T-cell (primary cell): ENCODE measurements around the gene KRT75. TPM values are rescaled to one million over a fixed set of nuclear protein-coding genes. Genes with fewer than 3 reads are reported as not detected.

Experiments used
- ATAC-seq, 4 experiments: fragments of 200-7000 bp in 3 of 4; fragments of 150-1000 bp in 1 of 4; cut with Tn5 transposase; replicated peaks in 1 of 4; 1 replicate in 3 of 4; 2 replicates in 1 of 4; pipeline ENCODE4 v1.10.0; 2021; ENCODE audit warnings: moderate library complexity in 3 of 4, mild to moderate bottlenecking in 2 of 4, moderate number of reproducible peaks in 1 of 4
- CTCF ChIA-PET, 2 donors: fragments of 300-600 bp; sonication (Branson Sonifier 250); formaldehyde crosslinking; loops; one replicate each; lab custom pipeline; 2022; ENCODE audit warnings: antibody characterized with exemption in 2 of 2; lab: Charles Lee
- POLR2A ChIA-PET, 2 donors: fragments of 300-600 bp; sonication (Branson Sonifier 250); formaldehyde crosslinking; loops; one replicate each; lab custom pipeline; 2022; ENCODE audit warnings: antibody characterized with exemption in 2 of 2; lab: Charles Lee
- DNase-seq, 35 experiments: peaks; one replicate each; pipeline versions ENCODE4 v3.0.0 to v3.0.0-alpha.2; 2013 to 2023
- H3K27ac ChIP-seq: one replicate; pipeline ENCODE4 v1.5.1; 2013; ENCODE audit warnings: low read length
- H3K27me3 ChIP-seq, 2 experiments: replicated peaks in 1 of 2; 1 replicate in 1 of 2; 2 replicates in 1 of 2; pipeline versions ENCODE4 v1.6.1 to v1.7.0; 2013; ENCODE audit warnings: low read length in 1 of 2, mixed read lengths in 1 of 2; ENCODE audit not compliant: control insufficient read depth in 2 of 2, insufficient read depth in 2 of 2; ENCODE audit errors: extremely low read depth in 1 of 2
- H3K36me3 ChIP-seq, 2 donors: 1 replicate in 1 of 2; 2 replicates in 1 of 2; pipeline versions ENCODE4 v1.6.1 to v1.7.0; 2013; ENCODE audit warnings: low read length in 1 of 2; ENCODE audit not compliant: control insufficient read depth in 2 of 2, insufficient read depth in 1 of 2; ENCODE audit errors: extremely low read depth in 1 of 2
- H3K4me1 ChIP-seq, 2 experiments: 1 replicate in 1 of 2; 2 replicates in 1 of 2; pipeline versions ENCODE4 v1.6.1 to v1.7.0; 2013; ENCODE audit warnings: low read length in 2 of 2, mixed read lengths in 1 of 2; ENCODE audit not compliant: insufficient read depth in 2 of 2, control insufficient read depth in 1 of 2; ENCODE audit errors: extremely low read depth in 1 of 2
- H3K4me3 ChIP-seq, 2 donors: 1 replicate in 1 of 2; 2 replicates in 1 of 2; pipeline versions ENCODE4 v1.5.1 to v1.7.0; 2013; ENCODE audit warnings: mild to moderate bottlenecking in 2 of 2, low read length in 1 of 2, moderate library complexity in 1 of 2; ENCODE audit not compliant: control insufficient read depth in 1 of 2; ENCODE audit errors: extremely low read depth in 1 of 2
- H3K9me3 ChIP-seq: 2 replicates; pipeline ENCODE4 v1.7.0; 2013
- H3K27ac Mint-ChIP-seq, 2 donors: one replicate each; pipeline ENCODE4 v1.8.0; 2020 to 2021; ENCODE audit warnings: mild to moderate bottlenecking in 2 of 2, mixed read lengths in 2 of 2
- H3K27me3 Mint-ChIP-seq, 2 donors: one replicate each; pipeline ENCODE4 v1.8.0; 2021 to 2022; ENCODE audit warnings: mixed read lengths in 2 of 2
- H3K36me3 Mint-ChIP-seq: one replicate; pipeline ENCODE4 v1.8.0; 2021; ENCODE audit warnings: mixed read lengths
- H3K4me1 Mint-ChIP-seq, 3 donors: one replicate each; pipeline ENCODE4 v1.8.0; 2020 to 2022; ENCODE audit warnings: mixed read lengths in 3 of 3, mild to moderate bottlenecking in 1 of 3
- H3K4me3 Mint-ChIP-seq, 3 donors: one replicate each; pipeline ENCODE4 v1.8.0; 2020 to 2022; ENCODE audit warnings: mild to moderate bottlenecking in 3 of 3, mixed read lengths in 3 of 3, moderate library complexity in 3 of 3
- H3K9me3 Mint-ChIP-seq, 3 donors: one replicate each; pipeline ENCODE4 v1.8.0; 2020 to 2022; ENCODE audit warnings: mixed read lengths in 3 of 3
- WGBS: methylation state at CpG from one replicate; pipeline ENCODE4 v1.1.5; 2013; ENCODE audit warnings: missing lambda C conversion rate; ENCODE audit not compliant: insufficient coverage; 5-methylcytosine and 5-hydroxymethylcytosine counted together
- total RNA-seq, 35 experiments: library from RNA in 6 of 35; stranded (reverse) in 6 of 35; fragments of 120-200 nt in 1 of 35; gene quantifications; one replicate each; pipeline versions ENCODE4 v1.2.1 to v1.2.4 and lab custom pipeline; 2013 to 2026

Gene KRT75
- total RNA-seq, 5 donors from 2014 or later (not counting 1 experiment from before 2014, with no cell fraction given), result not detected

GRCh38 chr12:52378091-52378490 is 56.1 kb downstream of the KRT75 start:
- Mint-ChIP-seq H3K27me3 (peaks cover 11 to 21% of the 10 kb centered on the region in 2 donors), H3K4me1 (peaks cover 6 to 8% (median 7%) of the 10 kb centered on the region in 3 donors), H3K27ac (no peak overlapping the region), H3K4me3 (no peak overlapping the region), H3K36me3 (no peaks in the 10 kb centered on the region), H3K9me3 (peaks cover 0 to 11% (median 7%) of the 10 kb centered on the region in 3 donors)
- ATAC-seq, result no peak
- peaks cover 4 to 9% of the 10 kb centered on the region in 2 experiments for H3K4me1 ChIP-seq
- H3K27me3 ChIP-seq, result peaks cover 0 to 22% of the 10 kb centered on the region in 2 experiments
- H3K36me3 ChIP-seq, result no peaks in the 10 kb centered on the region
- ChIA-PET CTCF (interaction anchor here in 1 of 2 donors (0.8 kb wide), 1 partner anchor 493 kb away, joined by 3 read pairs; no protein-coding TSS in a partner anchor), POLR2A (no interaction called here)
- WGBS, result 74% methylated on average over 10 of the region's 19 CpGs
- no peak overlapping the region for H3K27ac ChIP-seq
- H3K4me3 ChIP-seq, result no peak overlapping the region
- no peaks in the 10 kb centered on the region for H3K9me3 ChIP-seq
- no peak for DNase-seq

GRCh38 chr12:52377266-52377665 is 56.9 kb downstream of the KRT75 start:
- no peak overlapping the region for H3K27ac ChIP-seq
- peaks cover 0 to 22% of the 10 kb centered on the region in 2 experiments for H3K27me3 ChIP-seq
- H3K4me1 Mint-ChIP-seq, result peaks cover 0 to under 1% (median 0%) of the 10 kb centered on the region in 3 donors
- DNase-seq (no peak), ATAC-seq (no peak)
- H3K4me3 Mint-ChIP-seq, result no peak overlapping the region
- H3K36me3 ChIP-seq, result no peaks in the 10 kb centered on the region
- no peak overlapping the region for H3K27ac Mint-ChIP-seq
- H3K9me3 ChIP-seq, result no peaks in the 10 kb centered on the region
- peaks cover 0 to 2% of the 10 kb centered on the region in 2 experiments for H3K4me1 ChIP-seq
- ChIA-PET POLR2A (no interaction called here), CTCF (no interaction called here)
- H3K36me3 Mint-ChIP-seq, result no peaks in the 10 kb centered on the region
- 90% methylated on average over 2 of the region's 8 CpGs for WGBS
- H3K9me3 Mint-ChIP-seq, result peaks cover 0 to 11% (median 7%) of the 10 kb centered on the region in 3 donors
- peaks cover 12 to 21% of the 10 kb centered on the region in 2 donors for H3K27me3 Mint-ChIP-seq
- no peak overlapping the region for H3K4me3 ChIP-seq

Other genes with a start within 250 kb of the KRT75 start
- under 1 TPM in 2 of 5 donors, not detected in 3; 0.09 to 0.12 TPM for gene KRT80, start 242.4 kb downstream of the KRT75 start, total RNA-seq
- 1 to 10 TPM in 3 of 5 donors, not detected in 2; 2.7 to 3.8 (median 3.3) TPM for gene KRT7, start 201.1 kb downstream of the KRT75 start, total RNA-seq
- gene KRT86, start 159.7 kb downstream of the KRT75 start, total RNA-seq, result under 1 TPM in 1 of 5 donors, not detected in 4; 0.35 TPM
- gene KRT81, start 142.8 kb downstream of the KRT75 start, total RNA-seq, result 1 to 10 TPM in 1 of 5 donors, under 1 TPM in 2, not detected in 2; 0.30 to 1.0 (median 0.76) TPM
- not detected for gene KRT83, start 113.0 kb downstream of the KRT75 start, total RNA-seq
- gene KRT85, start 66.9 kb downstream of the KRT75 start, total RNA-seq, result not detected
- not detected for gene KRT84, start 48.7 kb downstream of the KRT75 start, total RNA-seq
- not detected for gene KRT82, start 28.0 kb downstream of the KRT75 start, total RNA-seq
- gene KRT6B, start 17.8 kb upstream of the KRT75 start, total RNA-seq, result not detected
- not detected for gene KRT6C, start 39.4 kb upstream of the KRT75 start, total RNA-seq
- not detected for gene KRT6A, start 58.9 kb upstream of the KRT75 start, total RNA-seq
- not detected for gene KRT5, start 86.0 kb upstream of the KRT75 start, total RNA-seq
- gene KRT71, start 118.8 kb upstream of the KRT75 start, total RNA-seq, result not detected
- gene KRT74, start 139.5 kb upstream of the KRT75 start, total RNA-seq, result under 1 TPM in 4 of 5 donors, not detected in 1; 0.20 to 0.79 (median 0.45) TPM
- gene KRT72, start 167.1 kb upstream of the KRT75 start, total RNA-seq, result 10 to 100 TPM; 10.1 to 52.7 (median 28.7) TPM
- 10 to 100 TPM in 3 of 5 donors, 1 to 10 TPM in 2; 6.8 to 37.9 (median 21.9) TPM for gene KRT73, start 184.2 kb upstream of the KRT75 start, total RNA-seq
- gene KRT2, start 217.8 kb upstream of the KRT75 start, total RNA-seq, result 1 to 10 TPM in 2 of 5 donors, under 1 TPM in 3; 0.13 to 2.6 (median 0.82) TPM
- gene KRT1, start 246.0 kb upstream of the KRT75 start, total RNA-seq, result 10 to 100 TPM in 2 of 5 donors, 1 to 10 TPM in 2, under 1 TPM in 1; 0.19 to 57.7 (median 10.0) TPM